Stimulated activated CD4-positive, alpha-beta T cell treated with anti-CD3 and anti-CD28 coated beads, Interleukin-2, amount 100 ng/mL, for 4 hours (primary cell): Measurements from ENCODE around the gene ZDHHC19.
"Not testable (repeated sequence)": the region's sequence is repeated elsewhere in the genome, so short reads cannot be mapped to it uniquely, and the experiment has no call there.

Experiments
- DNase-seq: peaks from one replicate; pipeline ENCODE4 v3.0.0-alpha.2; 2020; ENCODE audit warnings: low read depth

Gene ZDHHC19

DNA sequence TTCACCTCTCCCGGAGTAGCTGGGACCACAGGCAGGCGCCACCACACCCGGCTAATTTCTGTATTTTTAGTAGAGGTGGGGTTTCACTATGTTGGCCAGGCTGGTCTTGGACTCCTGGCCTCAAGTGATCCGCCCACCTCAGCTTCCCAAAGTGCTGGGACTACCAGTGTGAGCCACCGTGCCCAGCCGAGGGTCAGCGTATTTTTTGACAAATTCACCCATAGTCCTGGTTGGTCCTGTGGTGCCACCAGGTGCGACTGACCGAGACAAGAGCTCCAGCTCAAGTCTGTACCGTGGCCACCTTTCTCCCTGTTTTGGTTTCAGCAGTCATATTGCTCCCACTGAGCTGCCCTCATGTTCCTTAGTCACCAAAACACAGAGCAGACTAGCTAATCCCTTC, 13.9 kb upstream of the ZDHHC19 start:
- DNase-seq: no peak

DNA sequence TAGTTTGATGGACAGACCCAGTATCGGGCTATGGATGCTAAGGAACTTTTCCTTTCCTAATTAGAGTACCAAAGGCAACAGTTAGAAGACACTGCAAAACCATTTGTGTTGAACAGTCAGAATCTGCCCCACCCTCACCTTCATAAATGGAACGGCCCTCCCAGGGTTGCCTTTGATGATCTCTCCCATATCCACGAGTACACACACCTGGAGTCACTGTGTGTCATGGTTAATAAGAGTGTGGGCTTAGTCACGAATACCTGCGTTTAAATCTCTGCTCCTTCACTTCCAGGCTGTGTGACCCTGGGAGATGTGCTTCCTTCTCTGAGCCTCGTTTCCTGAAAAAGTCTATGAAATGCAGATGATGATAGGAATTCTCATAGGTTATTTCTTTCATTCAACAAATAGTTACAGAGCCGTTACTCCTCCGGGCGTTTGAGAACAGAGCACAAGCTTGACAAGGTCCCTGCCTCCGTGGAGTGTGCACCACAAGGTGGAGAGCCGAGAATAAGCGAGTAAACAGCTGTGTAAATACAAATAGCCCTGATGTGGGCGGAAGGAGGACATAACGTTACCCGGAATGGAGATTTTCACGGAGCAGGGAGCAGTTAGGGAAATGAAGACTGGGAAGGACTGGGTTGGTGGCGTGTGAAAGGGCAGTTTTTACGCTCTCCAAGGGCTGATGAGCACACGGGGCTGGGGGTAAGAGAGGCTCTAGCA, 11.8 kb upstream of the ZDHHC19 start:
- no peak for DNase-seq

DNA sequence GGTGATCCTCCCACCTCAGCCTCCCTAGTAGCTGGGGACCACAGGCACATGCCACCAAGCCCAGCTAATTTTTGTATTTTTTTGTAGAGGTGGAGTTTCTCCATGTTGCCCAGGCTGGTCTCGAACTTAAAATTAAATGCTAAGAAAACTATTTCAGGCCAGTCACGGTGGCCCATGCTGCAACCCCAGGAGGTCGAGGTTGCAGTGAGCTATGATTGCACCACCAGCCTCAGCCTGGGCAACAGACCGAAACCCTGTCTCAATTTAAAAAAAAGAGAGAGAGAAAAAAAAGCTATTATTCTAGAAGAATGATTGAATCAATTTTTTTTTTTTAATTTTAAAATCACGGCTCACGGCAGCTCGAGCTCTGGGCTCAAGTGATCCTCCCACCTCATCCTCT, 9.8 kb upstream of the ZDHHC19 start:
- DNase-seq: no peak

DNA sequence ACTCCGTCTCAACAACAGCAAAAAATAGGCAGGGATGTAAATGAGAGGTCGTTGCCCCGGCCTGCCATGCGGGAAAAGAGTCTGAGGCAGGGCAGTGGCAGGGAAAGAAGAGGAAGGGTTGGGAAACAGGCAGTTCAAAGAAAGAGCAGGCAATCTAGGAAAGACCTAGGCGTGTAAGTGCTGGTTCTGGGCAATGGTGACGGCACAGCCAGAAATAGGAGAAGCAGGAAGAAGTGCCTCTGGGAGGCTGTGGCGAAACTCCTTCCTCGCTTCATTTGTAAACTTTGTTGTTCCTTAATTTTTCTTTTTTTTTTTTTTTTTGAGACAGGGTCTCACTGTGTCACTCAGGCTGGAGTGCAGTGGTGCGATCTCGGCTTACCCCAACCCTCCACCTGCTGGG, 9.4 kb upstream of the ZDHHC19 start:
- no peak for DNase-seq

DNA sequence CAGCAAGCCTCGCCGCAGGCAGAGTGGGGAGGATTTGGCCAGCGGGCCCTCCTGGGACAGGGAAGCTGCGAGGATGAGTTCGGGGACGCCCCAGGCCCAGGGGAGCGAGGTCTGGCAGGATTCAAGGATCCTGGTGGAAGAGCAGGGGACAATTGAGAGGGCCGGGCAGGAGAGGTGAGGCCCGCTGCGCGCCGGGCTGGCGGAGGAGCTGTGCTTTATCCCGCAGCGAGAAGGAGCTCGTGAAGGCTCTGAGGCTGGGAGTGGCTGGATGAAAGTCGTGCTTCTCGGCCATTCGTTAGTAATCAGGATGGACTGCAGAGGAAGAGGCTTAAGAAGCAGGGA, 8.7 kb upstream of the ZDHHC19 start:
- DNase-seq: no peak

DNA sequence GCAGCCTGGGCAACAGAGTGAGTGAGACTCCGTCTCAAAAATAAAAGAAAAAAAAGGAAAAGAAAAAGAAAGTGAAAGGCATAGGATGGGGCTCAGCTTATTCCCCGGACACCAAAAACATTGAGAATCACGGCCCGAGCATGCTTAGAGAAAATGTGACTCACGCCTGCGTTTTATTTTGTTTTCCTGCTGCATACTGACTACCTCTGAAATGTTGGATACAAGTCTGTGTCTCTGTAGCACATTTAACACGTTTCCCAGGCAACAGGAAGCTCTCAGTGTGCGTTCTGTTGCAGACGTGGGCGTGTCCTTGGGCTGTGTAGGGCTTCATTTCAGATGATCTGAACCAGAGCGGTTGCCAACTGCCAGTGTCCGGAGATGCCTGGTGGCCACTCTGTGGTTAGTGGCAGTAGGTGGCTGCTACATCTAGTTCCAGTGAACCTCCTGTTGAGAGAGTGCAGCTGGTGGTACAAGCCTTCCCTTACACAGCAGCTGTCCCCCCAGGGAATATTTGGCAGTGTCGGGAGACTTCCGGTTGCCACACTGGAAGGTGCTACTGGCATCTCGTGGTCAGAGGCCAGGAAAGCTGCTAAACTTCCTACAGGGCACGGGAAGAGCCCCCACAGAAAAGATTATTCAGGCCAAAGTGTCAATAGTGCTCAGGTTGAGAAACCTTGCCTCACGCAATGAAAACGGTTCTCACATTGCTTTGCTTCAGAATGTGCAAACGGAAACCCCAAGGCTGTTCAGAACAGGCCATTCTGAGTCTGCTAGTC, 8.2 kb upstream of the ZDHHC19 start:
- DNase-seq: peak; percentile 56

DNA sequence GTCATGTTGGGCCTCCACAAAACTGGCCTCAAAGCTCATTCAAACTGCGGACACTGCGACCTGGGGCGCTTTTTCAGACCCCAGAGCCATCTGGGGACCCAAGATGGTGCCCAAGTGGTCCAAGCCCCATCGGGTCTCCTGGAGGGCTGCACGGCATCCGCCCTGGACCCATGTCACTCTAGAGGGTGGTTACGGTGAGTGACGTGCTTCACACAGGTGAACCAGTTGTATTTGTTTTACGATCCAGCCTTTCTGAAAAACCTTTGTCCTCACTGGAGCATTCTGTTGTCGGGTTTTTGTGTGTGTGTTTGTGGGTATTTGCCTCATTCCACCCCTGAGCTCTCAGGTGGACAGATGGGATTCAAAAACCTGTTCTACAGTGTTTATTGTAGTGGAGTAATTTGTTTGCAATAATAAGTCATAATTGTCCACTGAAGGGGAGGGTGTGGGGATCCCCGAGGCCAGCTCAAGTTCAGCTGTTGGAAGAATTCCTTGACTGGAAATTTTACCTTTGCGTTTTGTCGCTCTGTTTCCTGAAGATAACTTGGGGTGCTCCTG, 7.0 kb upstream of the ZDHHC19 start:
- DNase-seq: no peak

DNA sequence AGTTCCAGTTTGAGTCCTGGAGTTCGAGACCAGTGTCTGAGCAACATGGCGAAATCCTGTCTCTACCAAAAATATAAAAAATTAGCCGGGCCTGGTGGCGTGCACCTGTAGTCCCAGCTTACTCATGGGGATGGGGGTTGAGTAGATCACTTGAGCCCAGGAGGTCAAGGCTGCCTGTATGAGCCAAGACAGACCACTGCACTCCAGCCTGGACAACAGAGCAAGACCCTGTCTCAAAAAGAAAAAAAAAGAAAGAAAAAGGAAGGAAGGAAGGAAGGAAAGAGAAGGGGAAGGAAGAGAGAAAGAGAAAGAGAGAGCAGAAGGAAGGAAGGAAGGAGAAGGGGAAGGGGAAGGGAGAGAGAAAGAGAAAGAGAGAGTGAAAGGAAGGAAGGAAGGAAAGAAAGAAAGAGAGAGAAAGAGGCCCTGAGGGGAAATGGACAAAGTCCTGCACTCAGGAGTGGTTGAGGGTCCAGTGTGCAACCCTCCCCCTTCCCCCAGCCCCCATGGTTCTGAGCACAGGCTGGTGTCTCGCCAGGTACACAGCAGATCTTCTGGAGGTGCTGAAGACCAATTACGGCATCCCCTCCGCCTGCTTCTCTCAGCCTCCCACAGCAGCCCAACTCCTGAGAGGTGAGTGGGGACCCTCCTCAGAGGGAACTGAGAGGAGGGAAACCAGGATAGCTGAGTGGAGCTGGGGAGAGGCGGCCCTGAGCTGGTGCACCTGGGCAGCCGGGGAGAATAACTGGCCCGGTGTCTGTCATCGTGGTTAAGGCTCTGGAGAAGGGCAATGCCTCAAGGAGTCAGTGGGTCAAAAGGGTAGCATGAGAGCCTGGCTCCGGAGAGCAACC, 6.3 kb upstream of the ZDHHC19 start:
- no peak for DNase-seq

DNA sequence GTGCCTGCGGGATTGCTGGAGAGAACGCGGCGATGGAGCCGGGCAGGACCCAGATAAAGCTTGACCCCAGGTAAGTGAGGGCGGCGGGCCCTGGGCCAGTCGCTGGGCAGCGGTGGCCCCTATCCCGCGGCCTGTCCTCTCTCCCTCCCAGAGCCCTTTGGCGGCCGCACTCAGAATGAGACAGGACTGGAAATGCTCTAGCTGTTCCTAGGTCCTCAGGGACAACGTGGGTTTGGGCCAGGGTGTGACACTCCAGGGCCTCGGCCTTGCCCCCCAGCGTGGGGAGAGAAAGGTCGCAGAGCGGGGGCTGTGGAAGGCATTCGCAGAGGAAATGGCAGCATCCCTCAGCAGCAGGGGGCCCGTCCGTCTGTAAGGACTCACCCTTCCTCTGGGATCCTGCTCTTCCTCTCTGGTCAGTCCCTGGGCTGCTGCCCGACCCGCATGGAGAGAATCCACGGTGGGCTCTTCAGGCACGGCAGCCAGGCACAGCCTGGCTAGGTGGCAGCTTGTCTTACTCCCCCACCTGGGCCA, 5.5 kb upstream of the ZDHHC19 start:
- DNase-seq: no peak

DNA sequence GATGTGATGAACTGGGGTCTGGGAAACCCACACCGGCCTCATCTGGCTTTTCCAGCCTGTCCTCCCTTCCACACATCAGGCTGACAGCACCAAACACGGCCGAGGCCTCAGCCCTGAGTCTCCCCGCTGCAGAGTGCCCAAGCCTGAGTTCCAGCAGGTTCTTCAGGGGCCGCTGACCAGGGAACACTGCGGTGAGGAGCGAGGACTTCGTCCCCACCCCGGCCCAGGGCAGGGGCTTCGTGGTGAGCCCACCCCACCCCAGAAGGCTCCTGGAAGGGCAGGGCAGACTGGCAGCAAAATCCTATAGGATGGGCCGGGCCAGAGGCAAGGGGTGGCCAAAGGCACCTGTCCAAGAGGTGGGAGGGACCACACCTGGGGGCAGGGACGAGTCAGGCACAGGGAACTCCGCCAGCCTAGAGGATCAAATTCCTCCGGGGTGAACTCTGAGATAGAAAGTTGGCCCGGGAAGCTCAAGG, 4.9 kb upstream of the ZDHHC19 start, which contains the start of gene SLC51A:
Gene SLC51A, plus strand, starts transcription at position 446 of the 476 bp plus-strand sequence. CDS start 179 bp downstream, outside the sequence.
- no peak for DNase-seq

DNA sequence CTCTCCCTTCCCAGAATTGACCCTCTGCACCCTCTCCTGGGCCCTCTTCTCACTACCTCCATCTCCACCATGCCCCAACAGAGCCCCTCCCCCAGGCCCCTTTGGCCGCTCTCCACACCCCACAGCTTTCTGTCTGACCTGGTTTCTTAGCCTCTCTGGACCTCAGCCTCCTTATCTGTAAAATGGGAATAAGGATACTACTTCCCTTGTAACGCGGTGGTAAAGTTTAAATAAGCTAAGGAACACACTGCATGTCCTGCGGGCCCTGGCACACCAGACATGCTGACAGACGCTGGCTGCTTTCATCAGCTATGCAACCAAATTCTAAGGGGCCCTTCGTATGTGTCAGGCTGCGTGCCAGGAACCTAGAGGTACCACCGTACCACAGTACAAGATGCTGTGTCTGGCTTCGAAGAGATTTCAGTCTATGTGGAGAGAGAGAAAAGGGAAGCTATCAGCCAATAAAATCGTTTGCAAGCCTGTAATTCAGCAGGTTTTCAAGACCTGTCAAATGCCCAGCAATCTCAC, 4.4 kb upstream of the ZDHHC19 start:
- no peak for DNase-seq

DNA sequence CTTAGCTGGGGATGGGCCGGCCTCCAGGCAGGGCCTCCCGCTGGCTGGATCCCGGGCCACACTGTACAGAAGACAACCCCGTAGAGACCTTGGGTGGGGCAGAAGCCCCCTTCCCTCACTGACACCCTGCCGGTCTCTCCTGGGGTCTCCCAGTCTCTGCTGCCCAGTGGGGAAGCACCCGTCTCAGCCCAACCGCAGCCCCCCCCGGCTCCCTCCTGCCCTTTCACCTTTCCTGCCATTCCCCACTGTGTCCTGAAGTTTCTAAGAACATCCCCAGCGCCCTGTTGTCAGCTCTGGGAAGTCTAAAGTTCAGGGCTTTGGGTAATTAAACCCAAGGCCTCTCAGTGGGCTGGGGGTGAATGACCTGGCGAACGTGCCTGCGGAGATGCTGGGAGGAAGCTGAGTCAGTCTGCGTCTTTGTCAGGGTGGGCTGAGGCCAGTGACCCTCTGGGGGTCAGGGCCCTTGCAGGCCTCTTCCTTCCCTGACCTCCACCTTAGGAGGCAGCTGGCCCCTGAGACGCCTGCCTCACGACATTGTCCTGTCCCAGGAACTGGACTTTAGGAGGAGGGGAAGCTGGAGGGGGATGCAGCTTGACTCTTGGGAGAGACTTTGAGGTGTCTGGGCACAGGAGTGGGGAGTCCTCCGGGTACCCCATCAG, 3.7 kb upstream of the ZDHHC19 start:
- no peak for DNase-seq

DNA sequence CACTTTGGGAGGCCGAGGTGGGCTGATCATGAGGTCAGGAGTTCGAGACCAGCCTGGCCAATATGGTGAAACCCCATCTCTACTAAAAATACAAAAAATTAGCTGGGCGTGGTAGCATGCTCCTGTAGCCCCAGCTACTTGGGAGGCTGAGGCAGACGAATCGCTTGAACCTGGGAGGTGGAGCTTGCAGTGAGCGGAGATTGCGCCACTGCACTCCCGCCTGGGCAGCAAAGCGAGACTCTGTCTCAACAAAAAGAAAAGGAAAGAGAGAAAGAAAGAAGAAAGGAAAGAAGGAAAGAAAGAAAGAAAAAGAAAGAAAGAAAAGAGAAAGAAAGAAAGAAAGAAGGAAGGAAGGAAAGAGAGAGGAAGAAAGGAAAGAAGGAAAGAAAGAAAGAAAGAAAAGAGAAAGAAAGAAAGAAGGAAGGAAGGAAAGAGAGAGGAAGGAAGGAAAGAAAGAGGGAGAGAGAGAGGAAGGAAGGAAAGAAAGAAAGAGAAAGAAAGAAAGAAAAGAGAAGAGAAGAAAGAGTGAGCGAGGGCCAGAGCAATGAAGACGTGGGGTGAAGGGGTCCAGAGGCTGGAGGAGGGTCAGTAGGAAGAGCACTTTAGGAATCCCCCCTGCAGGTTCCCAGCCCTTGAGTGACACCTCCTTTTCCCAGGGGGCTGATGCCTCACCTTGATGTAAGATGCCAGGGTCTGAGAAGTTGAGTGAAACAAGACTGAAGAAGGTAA, 1.1 kb downstream of the ZDHHC19 start:
- DNase-seq: not testable (repeated sequence)

DNA sequence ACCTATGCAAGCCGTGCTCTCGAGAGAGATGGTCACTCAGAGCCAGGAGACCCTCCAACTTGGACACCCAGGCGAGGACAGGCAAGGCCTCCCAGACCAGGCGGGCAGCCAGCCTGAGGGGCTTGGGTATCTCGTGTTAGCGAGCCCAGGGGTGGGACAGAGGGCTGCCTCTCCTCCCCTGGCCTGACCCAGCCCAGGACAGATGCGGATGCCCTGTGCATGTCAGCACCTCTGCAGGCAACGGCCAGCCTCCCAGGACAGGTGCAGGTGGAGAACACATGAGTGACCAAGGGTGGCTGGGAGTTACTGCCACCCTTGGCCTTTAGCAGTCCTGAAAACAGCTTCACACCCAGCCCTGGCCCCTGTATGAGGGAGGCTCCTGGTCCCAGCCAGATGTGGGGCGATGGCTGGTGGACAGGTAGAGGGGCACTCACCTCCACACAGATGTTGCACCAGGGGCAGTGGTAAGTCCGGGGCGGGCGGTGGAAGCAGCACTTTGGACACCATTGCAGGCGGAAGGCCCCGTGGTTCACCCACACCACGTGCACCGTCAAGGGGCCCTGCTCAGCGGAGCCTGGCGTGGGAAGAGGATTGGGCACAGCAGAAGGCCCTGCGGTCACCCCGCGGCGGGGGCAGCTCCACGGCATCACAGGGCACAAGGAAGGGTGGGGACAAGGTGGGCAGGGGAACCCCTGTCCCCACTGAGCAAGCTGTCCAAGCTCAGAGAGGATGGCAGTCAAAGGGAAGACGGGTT, 2.1 kb downstream of the ZDHHC19 start:
- DNase-seq: no peak

DNA sequence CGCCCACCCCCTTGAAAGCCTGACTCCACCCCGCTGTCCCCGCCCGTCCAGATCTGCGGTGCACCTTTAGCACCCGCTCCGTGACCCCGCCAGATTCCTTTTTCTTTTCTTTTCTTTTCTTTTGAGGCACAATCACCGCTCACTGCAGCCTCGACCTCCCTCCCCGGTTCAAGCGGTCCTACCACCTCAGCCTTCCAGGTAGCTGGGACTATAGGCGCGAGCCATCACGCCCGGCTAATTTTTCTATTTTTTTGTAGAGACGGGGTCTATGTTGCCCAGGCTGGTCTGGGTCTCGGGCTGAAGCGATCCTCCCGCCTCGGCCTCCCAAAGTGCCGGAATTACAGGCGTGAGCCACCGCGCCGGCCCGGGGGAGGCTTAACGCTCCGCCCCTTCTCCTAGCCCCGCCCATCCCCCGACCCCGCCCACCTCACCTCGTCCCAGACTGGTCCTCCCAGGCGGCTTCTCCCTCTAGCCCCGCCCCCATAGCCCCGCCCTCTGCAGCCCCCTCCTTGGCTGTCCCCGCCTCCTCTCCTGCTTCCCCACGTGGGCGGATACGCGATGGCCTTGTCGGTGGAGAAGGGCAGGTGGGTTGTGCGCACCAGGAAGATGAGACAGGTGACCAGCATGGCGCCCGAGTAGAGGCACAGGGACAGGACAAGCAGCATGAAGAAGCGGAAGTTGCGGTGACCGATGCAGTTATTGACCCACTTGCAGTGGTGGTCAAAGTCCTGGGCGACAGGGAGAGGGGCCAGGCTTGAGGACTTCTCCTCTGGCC, 3.2 kb downstream of the ZDHHC19 start:
- DNase-seq: peak; percentile 57

DNA sequence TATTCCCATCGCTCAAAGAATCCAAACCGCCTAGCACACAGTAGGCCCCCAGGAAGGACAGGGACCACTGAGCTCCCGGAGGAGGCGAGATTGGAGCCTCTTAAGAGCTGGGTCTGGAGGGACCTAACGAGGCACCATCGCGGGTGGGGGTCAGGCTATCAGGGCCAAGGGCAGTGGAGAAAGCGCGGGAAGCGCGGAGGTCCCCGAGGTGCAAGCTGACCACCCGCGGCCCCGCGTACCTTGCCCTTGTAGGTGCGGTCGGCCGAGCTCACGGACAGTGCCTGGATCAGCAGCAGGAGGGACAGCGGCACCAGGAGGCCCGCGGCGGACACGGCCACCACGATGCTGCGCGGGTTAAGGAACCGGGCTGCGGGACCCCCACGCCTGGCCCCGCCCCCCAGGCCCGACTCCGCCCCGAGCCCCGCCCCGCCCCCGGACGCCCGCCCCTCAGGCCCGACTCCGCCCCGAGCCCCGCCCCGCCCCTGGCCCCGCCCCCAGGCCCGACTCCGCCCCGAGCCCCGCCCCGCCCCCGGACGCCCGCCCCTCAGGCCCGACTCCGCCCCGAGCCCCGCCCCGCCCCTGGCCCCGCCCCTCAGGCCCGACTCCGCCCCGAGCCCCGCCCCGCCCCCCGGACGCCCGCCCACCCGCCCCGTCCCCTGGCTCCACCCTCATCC, 3.9 kb downstream of the ZDHHC19 start:
- no peak for DNase-seq

DNA sequence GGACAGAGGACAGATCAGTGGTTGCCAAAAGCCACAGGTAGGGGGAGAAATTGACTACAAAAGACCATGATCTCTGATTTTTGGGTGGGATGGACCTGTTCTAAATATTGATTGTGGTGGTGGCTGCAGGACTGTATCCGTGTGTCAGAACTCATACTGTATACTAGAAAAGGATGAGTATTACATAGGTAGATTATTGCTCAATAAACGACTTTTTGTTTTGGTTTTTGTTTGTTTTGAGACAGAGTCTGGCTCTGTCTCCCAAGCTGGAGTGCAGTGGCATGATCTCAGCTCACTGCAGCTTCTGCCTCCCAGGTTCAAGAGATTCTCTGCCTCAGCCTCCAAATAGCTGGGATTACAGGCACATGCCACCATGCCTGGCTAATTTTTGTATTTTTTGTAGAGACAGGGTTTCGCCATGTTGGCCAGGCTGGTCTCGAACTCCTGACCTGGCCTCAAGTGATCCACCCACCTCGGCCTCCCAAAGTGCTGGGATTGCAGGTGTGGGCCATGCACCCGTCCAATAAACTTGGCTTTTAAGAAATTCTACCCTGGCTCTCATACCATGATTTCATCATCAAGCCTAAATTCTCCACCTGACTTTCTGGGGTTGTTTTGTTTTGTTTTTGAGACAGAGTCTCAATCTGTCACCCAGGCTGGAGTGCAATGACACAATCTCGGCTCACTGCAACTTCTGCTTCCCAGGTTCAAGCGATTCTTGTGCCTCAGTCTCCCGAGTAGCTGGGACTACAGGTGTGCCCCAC, 5.6 kb downstream of the ZDHHC19 start:
- not testable (repeated sequence) for DNase-seq

DNA sequence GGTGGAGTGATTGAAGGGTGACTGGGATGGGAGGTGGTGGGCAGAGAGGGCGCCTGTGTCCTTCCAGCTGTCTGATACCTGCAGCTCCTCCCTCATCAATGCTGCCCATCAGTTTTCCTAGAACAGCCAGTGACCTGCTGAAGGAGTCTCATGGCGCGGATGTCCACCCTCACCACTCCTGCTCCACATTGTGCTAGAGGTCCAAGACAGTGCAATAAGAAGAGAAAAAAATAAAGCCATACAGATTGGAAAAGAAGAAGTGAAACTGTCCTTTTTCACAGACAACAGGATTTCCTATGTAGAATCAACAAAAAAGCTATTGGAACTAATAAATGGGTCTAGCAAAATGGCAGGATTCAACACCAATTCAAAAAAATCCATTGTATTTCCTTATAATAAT, 7.4 kb downstream of the ZDHHC19 start:
- DNase-seq: no peak
